Kidney tubule cell (primary cell): Measurements from ENCODE around the gene CLDN24.
"Not testable (repeated sequence)": the region's sequence is repeated elsewhere in the genome, so short reads cannot be mapped to it uniquely, and the experiment has no call there.

Experiments
- DNase-seq: peaks from one replicate; pipeline ENCODE4 v3.0.0-alpha.2; 2018; ENCODE audit warnings: low spot score

The CLDN24 gene

GRCh38 chr4:183347146-183347545 lies 24.9 kb upstream of the CLDN24 start:
- peak; percentile 39 for DNase-seq

GRCh38 chr4:183345261-183345660 lies 23.0 kb upstream of the CLDN24 start:
- DNase-seq = no peak

- DNase-seq = no peak
Observed at GRCh38 chr4:183344523-183345255, 22.5 kb upstream of the CLDN24 start.

- DNase-seq = no peak
Observed at GRCh38 chr4:183343730-183344129, 21.5 kb upstream of the CLDN24 start.

GRCh38 chr4:183342541-183343533 lies 20.6 kb upstream of the CLDN24 start:
- no peak for DNase-seq

- no peak for DNase-seq
Observed at GRCh38 chr4:183337833-183338232, 15.6 kb upstream of the CLDN24 start.

- no peak for DNase-seq
Observed at GRCh38 chr4:183337349-183337748, 15.1 kb upstream of the CLDN24 start.

- DNase-seq = peak; percentile 92
Observed at GRCh38 chr4:183335369-183335940, 13.2 kb upstream of the CLDN24 start.

GRCh38 chr4:183333983-183334382 lies 11.8 kb upstream of the CLDN24 start:
- DNase-seq = peak; percentile 84

- no peak for DNase-seq
Observed at GRCh38 chr4:183333202-183333601, 11.0 kb upstream of the CLDN24 start.

- DNase-seq = peak; percentile 44
Observed at GRCh38 chr4:183332447-183332846, 10.2 kb upstream of the CLDN24 start.

- DNase-seq = no peak
Observed at GRCh38 chr4:183330841-183331240, 8.6 kb upstream of the CLDN24 start.

- no peak for DNase-seq
Observed at GRCh38 chr4:183329954-183330742, 7.9 kb upstream of the CLDN24 start.

GRCh38 chr4:183329244-183329643 lies 7.0 kb upstream of the CLDN24 start:
- DNase-seq = no peak

- peak; percentile 19 for DNase-seq
Observed at GRCh38 chr4:183328832-183329231, 6.6 kb upstream of the CLDN24 start.

GRCh38 chr4:183327827-183328226 lies 5.6 kb upstream of the CLDN24 start:
- DNase-seq = no peak

- peak; percentile 52 for DNase-seq
Observed at GRCh38 chr4:183326853-183327252, 4.6 kb upstream of the CLDN24 start.

- DNase-seq = not testable (repeated sequence)
Observed at GRCh38 chr4:183326387-183326786, 4.2 kb upstream of the CLDN24 start.

- no peak for DNase-seq
Observed at GRCh38 chr4:183324619-183325018, 2.4 kb upstream of the CLDN24 start.

- not testable (repeated sequence) for DNase-seq
Observed at GRCh38 chr4:183324056-183324455, 1.8 kb upstream of the CLDN24 start.

GRCh38 chr4:183323295-183323694 lies 1.1 kb upstream of the CLDN24 start:
- DNase-seq = no peak

- no peak for DNase-seq
Observed at GRCh38 chr4:183321516-183321915, 710 bp downstream of the CLDN24 start.
